Measurements from ENCODE around the gene FHIT. TPM values are rescaled to one million over a fixed set of nuclear protein-coding genes. Genes with fewer than 3 reads are reported as not detected.

FHIT gene
- total and polyA plus RNA-seq, 10 of the 15 experiments (the other 5 are each of a cell fraction or from before 2014, with no cell fraction given), result 4.2 to 14.9 (median 9.4) TPM

- no peak for DNase-seq (ENCODE audit: low read depth, low spot score)
- CTCF ChIA-PET, result no interaction called here
- Histone ChIP-seq H3K36me3 (ENCODE audit: control insufficient read depth in 2 of 2, insufficient read depth in 2 of 2, low read length in 1 of 2) (no peaks in the 10 kb centered on the region), H4K20me1 (ENCODE audit: control insufficient read depth, insufficient read depth) (no peaks in the 10 kb centered on the region), H3K9me3 (replicated peaks; ENCODE audit: control insufficient read depth, insufficient read depth, low read length) (no peaks in the 10 kb centered on the region; the same call in 2 of the 3 replicates), H3K4me2 (ENCODE audit: control insufficient read depth, insufficient read depth) (no peak overlapping the region), H3K4me1 (ENCODE audit: control insufficient read depth, insufficient read depth, low read length) (no peaks in the 10 kb centered on the region), H2AFZ (ENCODE audit: control insufficient read depth, low read depth, low read length) (no peak overlapping the region), H3K27ac (ENCODE audit: control insufficient read depth, insufficient read depth) (no peak overlapping the region), H3K27me3 (replicated peaks in 1 of 2; ENCODE audit: control insufficient read depth in 2 of 2, insufficient read depth in 2 of 2, low read length in 1 of 2) (no peaks in the 10 kb centered on the region), H3K79me2 (ENCODE audit: control insufficient read depth, insufficient read depth, low read length) (no peaks in the 10 kb centered on the region), H3K4me3 (no peak overlapping the region), H3K9ac (ENCODE audit: control insufficient read depth, insufficient read depth, low read length) (no peak overlapping the region)
- RAD21 ChIA-PET (ENCODE audit: unreplicated experiment), result no interaction called here
- POLR2A ChIA-PET, result no interaction called here
- ATAC-seq, result no peak
- SMC1A ChIA-PET (ENCODE audit: uncharacterized antibody, unreplicated experiment), result no interaction called here
- intact Hi-C loops (cut with micrococcal nuclease; ENCODE audit: unreplicated experiment) (no loop called here), in situ Hi-C loops (cut with MboI) (no loop called here)
- TF ChIP-seq STAT3 (IDR thresholded peaks at IDR 0.05; ENCODE audit: low read depth, low read length) (no peak), SPI1 (IDR thresholded peaks at IDR 0.05; ENCODE audit: borderline replicate concordance, insufficient read depth, low read depth, low read length) (no peak), CEBPB (IDR thresholded peaks at IDR 0.05; ENCODE audit: borderline replicate concordance in 1 of 2, low read depth in 2 of 2, low read length in 2 of 2) (no peak), EED (IDR thresholded peaks at IDR 0.05; ENCODE audit: low read depth) (no peak), FOXK2 (IDR thresholded peaks at IDR 0.05) (no peak), POLR2AphosphoS2 (IDR thresholded peaks at IDR 0.05; ENCODE audit: low read depth, low read length) (no peak), ZSCAN29 (IDR thresholded peaks at IDR 0.05) (no peak), ZBTB33 (IDR thresholded peaks at IDR 0.05) (no peak), RUNX3 (IDR thresholded peaks at IDR 0.05; ENCODE audit: low read length) (no peak), CUX1 (IDR thresholded peaks at IDR 0.05; ENCODE audit: insufficient replicate concordance, low read depth, low read length) (no peak), NR2F1 (conservative IDR thresholded peaks at IDR 0.05) (no peak), ELK1 (IDR thresholded peaks at IDR 0.05; ENCODE audit: low read depth, low read length) (no peak), WRNIP1 (IDR thresholded peaks at IDR 0.05; ENCODE audit: borderline replicate concordance, low read depth, low read length) (no peak), PAX5 (IDR thresholded peaks at IDR 0.05; ENCODE audit: borderline replicate concordance, low read depth, low read length) (no peak), SIN3A (IDR thresholded peaks at IDR 0.05; ENCODE audit: low read depth, low read length) (no peak), SMC3 (IDR thresholded peaks at IDR 0.05; ENCODE audit: borderline replicate concordance, low read length) (no peak)
- FAIRE-seq, result no peak
- WGBS (ENCODE audit: insufficient coverage, insufficient replicate concordance, low lambda C conversion rate, missing lambda C conversion rate), result 67% methylated on average over 2 of the region's 2 CpGs
- no TSS peak for BruUV-seq (replicated peaks)
These were observed 741.8 kb downstream of the FHIT start for GRCh38 chr3:60509471-60509870.
